ENCODE results near the gene SYCE1L. TPM values are rescaled to one million over a fixed set of nuclear protein-coding genes. Genes with fewer than 3 reads are reported as not detected.

SYCE1L gene
- total and polyA plus RNA-seq, 2 of the 4 experiments (the other 2 are of a cell fraction): 0.10 TPM; not detected in 1

DNA sequence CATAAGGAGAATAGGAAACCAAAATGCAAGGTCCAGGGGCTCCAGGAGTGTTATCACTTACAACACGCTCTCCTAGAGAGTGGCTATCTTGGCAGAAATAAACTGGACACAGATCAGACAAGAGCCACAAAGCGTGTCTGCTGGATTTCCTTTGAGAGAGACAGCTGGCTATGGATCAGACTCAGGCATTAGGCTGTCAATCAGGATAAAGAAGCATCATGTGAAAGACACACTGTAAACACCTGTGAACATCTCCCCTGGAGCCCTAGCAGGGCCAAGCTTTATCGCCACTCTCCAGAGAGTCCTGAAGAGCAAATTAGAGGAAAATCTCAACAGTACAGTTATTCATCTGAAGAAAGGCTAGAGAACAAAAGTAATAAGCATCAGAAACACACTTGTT lies 26.0 kb downstream of the SYCE1L start:
- no peak overlapping the region for H3K27ac ChIP-seq (ENCODE audit: insufficient read depth, low read length)
- no peak overlapping the region for H2AK9ac ChIP-seq (replicated peaks; ENCODE audit: low read depth, low read length, poor library complexity)
- ATAC-seq (ENCODE audit: low read depth): no peak
- H4K5ac ChIP-seq (ENCODE audit: low read depth, low read length): no peak overlapping the region
- dilution Hi-C loops (cut with HindIII; ENCODE audit: low sequenced_read_pairs, unreplicated experiment): loop anchor here (25.0 kb wide), 1 partner anchor 362 kb away; no protein-coding TSS in a partner anchor
- no peaks in the 10 kb centered on the region for H3K79me1 ChIP-seq (ENCODE audit: low read depth in 1 of 2, low read length in 2 of 2)
- no peaks in the 10 kb centered on the region for H3K9me1 ChIP-seq (ENCODE audit: insufficient read depth, low read length)
- no peak for TF ChIP-seq MAFK (IDR thresholded peaks at IDR 0.05; ENCODE audit: low read depth, low read length)
- no peak for TF ChIP-seq CEBPB (IDR thresholded peaks at IDR 0.05; ENCODE audit: low read depth, low read length)
- no peak for TF ChIP-seq RCOR1 (IDR thresholded peaks at IDR 0.05; ENCODE audit: insufficient replicate concordance, low read length)
- TF ChIP-seq RFX5 (IDR thresholded peaks at IDR 0.05; ENCODE audit: low read depth, low read length): no peak
- TF ChIP-seq, protein P1, sequence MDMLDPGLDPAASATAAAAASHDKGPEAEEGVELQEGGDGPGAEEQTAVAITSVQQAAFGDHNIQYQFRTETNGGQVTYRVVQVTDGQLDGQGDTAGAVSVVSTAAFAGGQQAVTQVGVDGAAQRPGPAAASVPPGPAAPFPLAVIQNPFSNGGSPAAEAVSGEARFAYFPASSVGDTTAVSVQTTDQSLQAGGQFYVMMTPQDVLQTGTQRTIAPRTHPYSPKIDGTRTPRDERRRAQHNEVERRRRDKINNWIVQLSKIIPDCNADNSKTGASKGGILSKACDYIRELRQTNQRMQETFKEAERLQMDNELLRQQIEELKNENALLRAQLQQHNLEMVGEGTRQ (IDR thresholded peaks at IDR 0.05; ENCODE audit: low read depth, low read length): no peak
- TF ChIP-seq SMC3 (IDR thresholded peaks at IDR 0.05; ENCODE audit: low read depth, low read length): no peak
- TF ChIP-seq NFE2L2 (IDR thresholded peaks at IDR 0.05; ENCODE audit: low read depth, low read length): no peak
- no peak for TF ChIP-seq RAD21 (IDR thresholded peaks at IDR 0.05; ENCODE audit: low read length)
- no peak for TF ChIP-seq MXI1 (IDR thresholded peaks at IDR 0.05; ENCODE audit: borderline replicate concordance, low read depth, low read length)
- no peak for TF ChIP-seq CTCF (conservative IDR thresholded peaks at IDR 0.05; ENCODE audit: low read depth, low read length)
- TF ChIP-seq ELK1 (IDR thresholded peaks at IDR 0.05; ENCODE audit: borderline replicate concordance, low read depth, low read length): no peak
- TF ChIP-seq BHLHE40 (IDR thresholded peaks at IDR 0.05; ENCODE audit: low read depth, low read length): no peak
- no peak for TF ChIP-seq POLR2A (IDR thresholded peaks at IDR 0.05; ENCODE audit: low read depth, low read length)
- TF ChIP-seq MAZ (IDR thresholded peaks at IDR 0.05; ENCODE audit: borderline replicate concordance, low read depth, low read length): no peak
- ChIA-PET CTCF (no interaction called here), POLR2A (ENCODE audit: unreplicated experiment) (no interaction called here)
- no peak overlapping the region for H3K4me2 ChIP-seq (ENCODE audit: low read depth, low read length)
- intact Hi-C loops (cut with micrococcal nuclease): no loop called here
- H3K36me3 ChIP-seq (ENCODE audit: control insufficient read depth, insufficient read depth, low read length): no peaks in the 10 kb centered on the region
- no peak overlapping the region for H2BK15ac ChIP-seq (ENCODE audit: low read depth, low read length)
- no peak for DNase-seq
- no TSS peak for BruUV-seq (replicated peaks)
- WGBS, 2 experiments (ENCODE audit: extremely low coverage in 2 of 2, insufficient read length in 1 of 2): no CpG with 5 or more reads among the region's 3 CpGs
- no peak overlapping the region for H3K9ac ChIP-seq (ENCODE audit: low read depth, low read length)
- H3K14ac ChIP-seq (replicated peaks; ENCODE audit: low read depth, low read length): no peak overlapping the region
- no peak overlapping the region for H4K91ac ChIP-seq (ENCODE audit: insufficient read depth, low read depth, low read length)
- H3K27me3 ChIP-seq (ENCODE audit: control insufficient read depth, insufficient read depth, low read length): peaks cover 10% of the 10 kb centered on the region
- H4K20me1 ChIP-seq (ENCODE audit: insufficient read depth, low read length): no peaks in the 10 kb centered on the region; the same call in 1 of the 2 replicates
- no peak overlapping the region for H2BK120ac ChIP-seq (ENCODE audit: low read depth, low read length)
- in situ Hi-C loops (cut with MboI; ENCODE audit: low sequenced_read_pairs): loop anchor here (25.0 kb wide), 1 partner anchor 787 kb away; the partner anchor contains the start of gene CLEC3A
- H3K9me3 ChIP-seq (ENCODE audit: control insufficient read depth, insufficient read depth, low read length): no peaks in the 10 kb centered on the region
- H2AFZ ChIP-seq (replicated peaks; ENCODE audit: low read length, poor library complexity): no peak overlapping the region
- no peak overlapping the region for H3K18ac ChIP-seq (ENCODE audit: low read depth, low read length)
- H2BK20ac ChIP-seq (ENCODE audit: low read depth, low read length): no peak overlapping the region
- no peak overlapping the region for H2BK5ac ChIP-seq (ENCODE audit: low read depth, low read length, poor library complexity, severe bottlenecking)
- H3K56ac ChIP-seq (ENCODE audit: extremely low read depth, insufficient read depth, low read length): no peak overlapping the region
- no peak overlapping the region for H3K23ac ChIP-seq (ENCODE audit: low read depth, low read length)
- H3K4ac ChIP-seq (ENCODE audit: low read depth, low read length): no peak overlapping the region
- H3K4me3 ChIP-seq (ENCODE audit: insufficient read depth, low read depth, low read length): no peak overlapping the region
- no peak overlapping the region for H2AK5ac ChIP-seq (ENCODE audit: low read depth, low read length)
- no peak overlapping the region for H4K8ac ChIP-seq (ENCODE audit: low read depth in 2 of 2, low read length in 2 of 2)
- peaks cover 2% of the 10 kb centered on the region; the same call in 1 of the 2 replicates for H3K4me1 ChIP-seq (ENCODE audit: control insufficient read depth, insufficient read depth, low read length)

All from IMR-90 (cell line).